RWPE1 (cell line): ENCODE measurements around the gene FARSB.

Experiments used
- CTCF ChIA-PET: fragments of 350-600 bp; sonication (Branson Sonifier 250); formaldehyde crosslinking; extraction: SDS; loops from one replicate; lab custom pipeline; 2021; lab: Yijun Ruan, JAX
- POLR2A ChIA-PET: fragments of 400-600 bp; formaldehyde crosslinking; extraction: SDS; loops from one replicate; lab custom pipeline; 2020; ENCODE audit warnings: antibody characterized with exemption; ENCODE audit not compliant: low non-redundant PET; lab: Yijun Ruan, JAX
- DNase-seq: peaks from one replicate; pipeline ENCODE4 v3.0.0; 2012; ENCODE audit warnings: low spot score
- H3K27ac ChIP-seq: fragments of 450-650 bp; 2 replicates; pipeline ENCODE4 v1.5.1; 2017
- TF ChIP-seq, protein P1 (sequence below): fragments of 450-650 bp; conservative IDR thresholded peaks from 2 replicates; pipeline ENCODE4 v1.5.1; 2017; ENCODE audit warnings: low read depth, mild to moderate bottlenecking

Gene FARSB

DNA sequence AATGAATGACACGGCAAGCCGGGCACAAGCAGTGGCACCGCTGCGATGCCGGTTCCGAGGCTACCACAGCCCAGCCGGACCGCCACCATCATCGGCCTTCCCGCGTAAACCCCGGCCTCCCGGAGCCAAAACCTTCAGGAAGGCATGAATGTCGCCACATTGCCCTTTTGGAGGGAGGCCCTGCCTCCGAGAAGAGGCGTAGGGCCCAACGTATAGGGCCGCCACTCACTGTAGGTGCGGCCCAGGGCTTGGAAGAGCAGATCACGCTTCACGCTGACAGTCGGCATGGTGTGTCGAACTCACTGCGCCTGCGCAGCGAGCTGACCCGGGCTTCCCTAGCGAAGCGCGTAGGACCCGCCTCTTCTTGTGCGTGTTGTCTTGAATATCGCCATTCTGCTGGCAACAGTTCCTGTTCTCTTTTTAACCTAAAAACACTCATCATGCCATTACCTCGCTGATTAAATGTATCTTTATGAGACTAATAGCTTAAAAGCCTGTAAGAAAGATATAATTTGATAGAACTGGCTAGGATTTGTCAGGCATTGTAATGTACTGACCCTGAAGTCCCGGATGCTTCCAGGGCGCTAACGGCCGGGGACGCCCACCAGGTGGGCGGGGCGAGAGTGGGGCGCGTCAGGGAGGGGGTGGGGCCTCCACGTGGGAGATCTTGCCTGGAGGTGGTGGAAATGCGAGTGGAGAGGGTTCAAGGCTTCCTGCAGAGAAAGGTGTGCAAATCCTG is at the start of gene FARSB:
Gene FARSB (minus strand): TSS at position 306 of the 739 bp plus-strand sequence. CDS start 19 bp downstream, at position 287.
- CTCF ChIA-PET = interaction anchor here (0.7 to 1.7 kb wide), 3 partner anchors 24 to 283 kb away, joined by 3 to 4 read pairs (median 3); no protein-coding TSS in a partner anchor
- DNase-seq = peak; percentile 97
- POLR2A ChIA-PET = no interaction called here
- TF ChIP-seq, protein P1, sequence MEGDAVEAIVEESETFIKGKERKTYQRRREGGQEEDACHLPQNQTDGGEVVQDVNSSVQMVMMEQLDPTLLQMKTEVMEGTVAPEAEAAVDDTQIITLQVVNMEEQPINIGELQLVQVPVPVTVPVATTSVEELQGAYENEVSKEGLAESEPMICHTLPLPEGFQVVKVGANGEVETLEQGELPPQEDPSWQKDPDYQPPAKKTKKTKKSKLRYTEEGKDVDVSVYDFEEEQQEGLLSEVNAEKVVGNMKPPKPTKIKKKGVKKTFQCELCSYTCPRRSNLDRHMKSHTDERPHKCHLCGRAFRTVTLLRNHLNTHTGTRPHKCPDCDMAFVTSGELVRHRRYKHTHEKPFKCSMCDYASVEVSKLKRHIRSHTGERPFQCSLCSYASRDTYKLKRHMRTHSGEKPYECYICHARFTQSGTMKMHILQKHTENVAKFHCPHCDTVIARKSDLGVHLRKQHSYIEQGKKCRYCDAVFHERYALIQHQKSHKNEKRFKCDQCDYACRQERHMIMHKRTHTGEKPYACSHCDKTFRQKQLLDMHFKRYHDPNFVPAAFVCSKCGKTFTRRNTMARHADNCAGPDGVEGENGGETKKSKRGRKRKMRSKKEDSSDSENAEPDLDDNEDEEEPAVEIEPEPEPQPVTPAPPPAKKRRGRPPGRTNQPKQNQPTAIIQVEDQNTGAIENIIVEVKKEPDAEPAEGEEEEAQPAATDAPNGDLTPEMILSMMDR = no peak
- peak within 1 kb of the TSS; percentile 86 for H3K27ac ChIP-seq

DNA sequence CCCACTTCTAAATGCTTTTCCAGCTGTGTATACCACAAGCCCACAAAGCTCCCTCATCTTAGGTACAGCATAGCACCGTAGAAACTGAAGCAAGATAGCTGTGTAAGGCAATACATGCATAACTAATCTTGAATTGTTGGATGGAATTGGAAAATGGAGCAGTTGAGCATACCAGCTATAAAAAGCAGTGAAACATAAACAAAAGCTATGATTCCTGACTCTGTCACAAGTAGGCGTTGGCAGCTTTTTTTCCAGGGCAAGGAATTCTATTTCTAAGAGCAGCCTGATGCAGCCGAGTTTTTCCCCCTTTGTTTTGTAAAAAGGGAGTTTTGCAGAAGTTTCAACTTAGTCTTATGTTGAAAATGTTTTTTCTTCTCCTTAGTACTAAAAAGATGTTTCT is 48.0 kb upstream of the FARSB start:
- CTCF ChIA-PET = no interaction called here
- no peak overlapping the region for H3K27ac ChIP-seq
- DNase-seq = no peak
- TF ChIP-seq, protein P1 = no peak
- POLR2A ChIA-PET = no interaction called here

DNA sequence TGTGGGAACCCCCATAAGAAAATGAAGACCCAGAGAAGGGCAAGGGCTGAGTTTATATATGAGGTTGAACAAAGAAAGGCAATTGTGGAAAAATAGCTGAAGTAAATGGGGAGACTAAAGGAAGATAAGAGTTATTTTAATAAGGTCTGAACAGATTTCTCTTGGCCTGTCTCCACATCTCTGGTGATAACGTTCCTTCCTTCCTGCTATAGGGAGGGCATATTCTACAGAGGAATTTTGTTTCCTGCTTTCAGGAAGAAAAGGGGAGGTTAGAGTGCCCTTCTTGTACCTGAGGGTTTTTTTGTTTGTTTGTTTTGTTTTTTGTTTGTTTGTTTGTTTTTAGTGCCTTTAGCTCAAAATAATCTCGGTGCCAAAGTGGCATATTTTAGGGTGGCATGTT is 47.2 kb upstream of the FARSB start:
- ChIA-PET POLR2A (no interaction called here), CTCF (no interaction called here)
- H3K27ac ChIP-seq = no peak overlapping the region
- no peak for DNase-seq
- TF ChIP-seq, protein P1 = no peak

DNA sequence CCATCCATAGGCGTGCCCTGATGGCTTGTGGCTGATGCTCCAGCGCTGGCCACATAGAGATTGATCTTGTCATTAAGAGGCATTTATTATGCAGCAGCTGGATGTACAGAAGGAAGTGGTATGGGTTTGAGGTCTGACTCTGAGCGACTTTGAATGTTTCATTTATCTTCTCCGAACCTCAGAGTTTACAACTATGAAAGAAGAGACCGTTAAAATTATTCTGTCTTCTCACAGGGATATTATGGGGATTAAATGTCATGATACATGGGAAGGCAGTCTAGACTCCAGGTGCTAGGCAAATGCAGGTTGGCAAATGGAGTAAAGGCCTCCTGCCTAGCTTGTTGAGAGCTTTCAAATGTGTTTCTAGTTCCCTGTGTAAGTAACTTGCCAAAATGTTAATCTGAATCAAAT is 45.8 kb upstream of the FARSB start:
- ChIA-PET CTCF (interaction anchor here (0.7 kb wide), 1 partner anchor 11 kb away, joined by 3 read pairs; no protein-coding TSS in a partner anchor), POLR2A (no interaction called here)
- no peak overlapping the region for H3K27ac ChIP-seq
- no peak for DNase-seq
- TF ChIP-seq, protein P1 = no peak

DNA sequence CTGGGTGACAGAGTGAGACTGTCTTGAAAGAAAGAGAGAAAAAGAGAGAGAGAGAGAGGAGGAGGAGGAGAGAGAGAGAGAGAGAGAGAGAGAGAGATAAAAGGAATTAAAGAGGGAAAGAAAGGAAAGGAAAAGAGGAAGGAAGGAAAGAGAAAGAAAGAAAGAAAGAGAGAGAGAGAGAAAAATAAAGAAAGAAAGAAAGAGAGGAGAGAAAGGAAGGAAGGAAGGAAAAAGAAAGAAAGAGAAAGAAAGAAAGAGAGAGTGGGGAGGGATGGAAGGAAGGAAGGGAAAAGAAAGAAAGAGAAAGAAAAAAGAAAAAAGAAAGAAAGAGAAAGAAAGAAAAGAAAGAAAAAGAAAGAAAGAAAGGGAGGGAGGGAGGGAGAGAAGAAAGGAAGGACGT is 45.3 kb upstream of the FARSB start:
- TF ChIP-seq, protein P1 = no peak
- ChIA-PET POLR2A (no interaction called here), CTCF (interaction anchor here (0.7 kb wide), 1 partner anchor 11 kb away, joined by 3 read pairs; no protein-coding TSS in a partner anchor)
- H3K27ac ChIP-seq = no peak overlapping the region
- DNase-seq = no peak

DNA sequence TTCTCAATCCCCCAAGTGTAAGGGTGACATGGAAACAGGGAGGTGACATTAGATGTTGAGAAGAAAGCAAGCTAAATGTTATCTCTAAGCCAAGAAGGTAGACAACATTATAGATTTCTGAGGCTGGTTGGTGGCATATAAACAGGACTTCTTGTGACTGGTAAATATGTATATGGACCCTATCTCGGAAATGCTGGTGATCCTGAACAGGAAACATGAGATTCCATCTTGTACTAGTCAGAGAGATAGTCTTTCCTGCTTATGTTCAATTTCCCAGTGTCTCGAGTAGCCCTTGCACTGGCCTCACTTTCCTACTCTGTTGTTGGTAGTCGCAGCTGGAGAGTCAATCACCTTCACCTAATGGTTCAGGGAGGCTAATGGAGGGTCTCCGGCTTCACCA is 42.4 kb upstream of the FARSB start:
- no peak overlapping the region for H3K27ac ChIP-seq
- no peak for DNase-seq
- CTCF ChIA-PET = interaction anchor here (0.6 kb wide), 1 partner anchor 55 kb away, joined by 3 read pairs; no protein-coding TSS in a partner anchor
- POLR2A ChIA-PET = no interaction called here
- TF ChIP-seq, protein P1 = no peak
